Endothelial cell of umbilical vein (primary cell): ENCODE measurements around the gene SLC38A10. TPM values are rescaled to one million over a fixed set of nuclear protein-coding genes. Genes with fewer than 3 reads are reported as not detected.

Experiments
- BruUV-seq: library from RNA; stranded (reverse); fragments of 400-500 nt; replicated peaks from 2 replicates; lab custom pipeline; 2021; lab: Mats Ljungman, UMichigan
- CTCF ChIA-PET: fragments of 300-600, 350-600 bp; sonication (Branson Sonifier 250); formaldehyde crosslinking; loops from one replicate; lab custom pipeline; 2021; ENCODE audit warnings: antibody characterized with exemption, inconsistent platforms; lab: Charles Lee
- POLR2A ChIA-PET: fragments of 300-600, 350-600 bp; sonication (Branson Sonifier 250); formaldehyde crosslinking; loops from one replicate; lab custom pipeline; 2021; ENCODE audit warnings: antibody characterized with exemption, inconsistent platforms; lab: Charles Lee
- DNase-seq: peaks from one replicate; pipeline ENCODE4 v3.0.0-alpha.2; 2011; ENCODE audit warnings: low read depth, low spot score
- FAIRE-seq: peaks from 2 replicates; lab custom pipeline; 2011; peaks lifted over from hg19 to GRCh38; lab: Jason Lieb, UNC
- H2AFZ ChIP-seq: 2 replicates; pipeline ENCODE4 v1.6.0; 2012; ENCODE audit warnings: low read depth, low read length, control low read depth, inconsistent platforms
- H3K27ac ChIP-seq: 2 replicates; pipeline ENCODE4 v1.5.1; 2011; ENCODE audit warnings: low read depth, mild to moderate bottlenecking, control low read depth, low read length, moderate library complexity; ENCODE audit not compliant: insufficient read depth
- H3K27me3 ChIP-seq, 2 experiments: 2 replicates each; pipeline versions ENCODE4 v1.6.0 to v1.6.1; 2011; ENCODE audit warnings: low read length in 2 of 2, mixed read lengths in 1 of 2; ENCODE audit not compliant: control insufficient read depth in 2 of 2, insufficient read depth in 2 of 2
- H3K36me3 ChIP-seq, 2 experiments: 2 replicates in 1 of 2; 3 replicates in 1 of 2; pipeline ENCODE4 v1.5.1; 2011; ENCODE audit warnings: low read length in 2 of 2, mild to moderate bottlenecking in 1 of 2, moderate library complexity in 1 of 2; ENCODE audit not compliant: control insufficient read depth in 2 of 2, insufficient read depth in 2 of 2; ENCODE audit errors: extremely low read depth in 1 of 2
- H3K4me1 ChIP-seq: 3 replicates; pipeline ENCODE4 v1.5.1; 2011; ENCODE audit warnings: mild to moderate bottlenecking, low read length; ENCODE audit not compliant: control insufficient read depth, insufficient read depth; ENCODE audit errors: extremely low read depth
- H3K4me2 ChIP-seq: 2 replicates; pipeline ENCODE4 v1.6.1; 2011; ENCODE audit warnings: low read length, control low read depth, mixed read lengths; ENCODE audit not compliant: insufficient read depth
- H3K4me3 ChIP-seq, 3 experiments: fragments of 200-600 bp in 1 of 3; sonication (generic), shearing (Covaris generic) in 1 of 3; replicated peaks in 1 of 3; 2 replicates each; pipeline ENCODE4 v1.5.1; 2011 to 2016; ENCODE audit warnings: control low read depth in 3 of 3, low read length in 3 of 3, mild to moderate bottlenecking in 2 of 3, inconsistent platforms in 1 of 3, low read depth in 1 of 3, moderate library complexity in 1 of 3; ENCODE audit not compliant: insufficient read depth in 1 of 3
- H3K79me2 ChIP-seq: 2 replicates; pipeline ENCODE4 v1.6.0; 2012; ENCODE audit warnings: low read length, inconsistent platforms; ENCODE audit not compliant: control insufficient read depth, insufficient read depth
- H3K9ac ChIP-seq: replicated peaks from 2 replicates; pipeline ENCODE3; 2011; ENCODE audit warnings: low read length, control low read depth; ENCODE audit not compliant: insufficient read depth; ENCODE audit errors: extremely low read depth
- H3K9me1 ChIP-seq: replicated peaks from 3 replicates; pipeline ENCODE4 v1.6.0; 2011; ENCODE audit warnings: mild to moderate bottlenecking, low read length; ENCODE audit not compliant: control insufficient read depth, insufficient read depth; ENCODE audit errors: extremely low read depth
- H3K9me3 ChIP-seq: replicated peaks from 2 replicates; pipeline ENCODE4 v1.5.1; 2012; ENCODE audit warnings: low read length, inconsistent platforms; ENCODE audit not compliant: control insufficient read depth, insufficient read depth
- H4K20me1 ChIP-seq: replicated peaks from 2 replicates; pipeline ENCODE3; 2011; ENCODE audit warnings: mild to moderate bottlenecking, low read length; ENCODE audit not compliant: control insufficient read depth, insufficient read depth; ENCODE audit errors: extremely low read depth
- CTCF ChIP-seq, 2 donors: IDR thresholded peaks; 1 replicate in 1 of 2; 2 replicates in 1 of 2; pipeline ENCODE4 v1.5.1; 2011; ENCODE audit warnings: low read length in 2 of 2, mild to moderate bottlenecking in 2 of 2, moderate library complexity in 2 of 2, control low read depth in 1 of 2, inconsistent platforms in 1 of 2, low read depth in 1 of 2; ENCODE audit not compliant: insufficient read depth in 1 of 2; ENCODE audit errors: extremely low read depth in 1 of 2
- EZH2 ChIP-seq: IDR thresholded peaks from 2 replicates; pipeline ENCODE4 v1.6.1; 2012; ENCODE audit warnings: borderline replicate concordance, low read depth, mild to moderate bottlenecking, moderate library complexity, low read length, inconsistent platforms; ENCODE audit not compliant: severe bottlenecking
- FOS ChIP-seq: IDR thresholded peaks from 2 replicates; pipeline ENCODE4 v1.6.1; 2011; ENCODE audit warnings: mild to moderate bottlenecking, low read length, moderate library complexity, borderline replicate concordance; ENCODE audit not compliant: insufficient read depth
- GATA2 ChIP-seq: IDR thresholded peaks from 2 replicates; pipeline ENCODE4 v1.7.0; 2011; ENCODE audit warnings: low read depth, mild to moderate bottlenecking, moderate library complexity, mixed read lengths, low read length; ENCODE audit not compliant: insufficient read length, insufficient read depth
- JUN ChIP-seq: IDR thresholded peaks from 2 replicates; pipeline ENCODE4 v1.6.1; 2011; ENCODE audit warnings: borderline replicate concordance, low read depth; ENCODE audit not compliant: insufficient read length, insufficient read depth
- MAX ChIP-seq: IDR thresholded peaks from 2 replicates; pipeline ENCODE4 v1.6.1; 2011; ENCODE audit not compliant: insufficient read depth, insufficient read length
- MYC ChIP-seq: IDR thresholded peaks from one replicate; pipeline ENCODE4 v1.6.1; 2011; ENCODE audit warnings: mild to moderate bottlenecking, low read depth, low read length
- POLR2A ChIP-seq: IDR thresholded peaks from 2 replicates; pipeline ENCODE4 v1.6.1; 2012; ENCODE audit warnings: low read depth, mild to moderate bottlenecking, control low read depth, low read length
- POLR2AphosphoS5 ChIP-seq: IDR thresholded peaks from 2 replicates; pipeline ENCODE4 v1.6.1; 2012; ENCODE audit warnings: low read depth, mild to moderate bottlenecking, control low read depth, low read length, moderate library complexity; ENCODE audit not compliant: insufficient read depth
- dilution Hi-C: fragments of 300-500 bp; cut with MboI; formaldehyde crosslinking; loops from one replicate; pipeline ENCODE4 v1.15.0; 2019; ENCODE audit warnings: low sequenced_read_pairs; ENCODE audit not compliant: extremely low pct_ligation_motif_present
- intact Hi-C: fragments of 100-400 bp; cut with micrococcal nuclease; formaldehyde crosslinking; loops from one replicate; pipeline ENCODE4 v1.10.0; 2022
- polyA plus RNA-seq, 4 experiments: library from polyadenylated mRNA; depleted of rRNA in 3 of 4; stranded (reverse) in 3 of 4; unstranded in 1 of 4; fragments of >200 nt; gene quantifications; 2 replicates each; pipeline versions ENCODE4 v1.2.1 to v1.2.3, GENCODE V29; 2011 to 2012; ENCODE audit warnings: missing spikeins in 1 of 4
- total RNA-seq: library from RNA; stranded (reverse); gene quantifications from 2 replicates; pipeline ENCODE4 v1.2.3, GENCODE V29; 2021

The SLC38A10 gene
- total and polyA plus RNA-seq, 2 donors (not counting 3 experiments of a cell fraction or from before 2014, with no cell fraction given) = 72.7 to 113 TPM

GRCh38 chr17:81228834-81229665, 66.1 kb downstream of the SLC38A10 start:
- TF ChIP-seq POLR2AphosphoS5 (no peak), GATA2 (no peak), MAX (no peak), POLR2A (no peak), JUN (no peak), FOS (no peak), EZH2 (no peak), MYC (no peak), CTCF (IDR thresholded peaks at IDR 0.05; ENCODE audit: extremely low read depth in 1 of 2, insufficient read depth in 1 of 2, low read depth in 1 of 2, low read length in 2 of 2) (no peak)
- Histone ChIP-seq H2AFZ (no peak overlapping the region), H3K36me3 (peaks cover 0 to 35% of the 10 kb centered on the region in 2 experiments), H3K27ac (no peak overlapping the region), H3K79me2 (no peaks in the 10 kb centered on the region), H3K4me3 (no peak overlapping the region), H4K20me1 (no peaks in the 10 kb centered on the region), H3K9ac (no peak overlapping the region), H3K4me2 (no peak overlapping the region), H3K27me3 (no peaks in the 10 kb centered on the region), H3K9me1 (no peaks in the 10 kb centered on the region), H3K4me1 (no peaks in the 10 kb centered on the region), H3K9me3 (no peaks in the 10 kb centered on the region)
- dilution Hi-C loops = no loop called here
- intact Hi-C loops = no loop called here
- no peak for DNase-seq
- POLR2A ChIA-PET = no interaction called here
- BruUV-seq = no TSS peak
- FAIRE-seq = no peak
- CTCF ChIA-PET = interaction anchor here (1.1 to 1.6 kb wide), 2 partner anchors 10 to 87 kb away, joined by 4 read pairs; partner anchors contain the start of genes NDUFAF8 and TEPSIN
